HepG2 (cell line): ENCODE results near the gene PCDH7. TPM values are rescaled to one million over a fixed set of nuclear protein-coding genes. Genes with fewer than 3 reads are reported as not detected.

Experiments used
- ATAC-seq: fragments of 200-7000 bp; cut with Tn5 transposase; 3 replicates; pipeline ENCODE4 v1.9.1; 2020; ENCODE audit warnings: mild to moderate bottlenecking, moderate library complexity
- BruUV-seq: library from RNA; stranded (reverse); fragments of 400-500 nt; replicated peaks from 2 replicates; lab custom pipeline; 2021; lab: Mats Ljungman, UMichigan
- CTCF ChIA-PET: fragments of 300-600 bp; formaldehyde crosslinking; extraction: SDS; loops from one replicate; lab custom pipeline; 2021; ENCODE audit warnings: low total read pairs, inconsistent platforms, low intra/inter-chr PET ratio; lab: Yijun Ruan, JAX
- POLR2A ChIA-PET: fragments of 350-600 bp; sonication (Branson Sonifier 250); formaldehyde crosslinking; loops from one replicate; lab custom pipeline; 2020; ENCODE audit warnings: antibody characterized with exemption, inconsistent platforms; lab: Yijun Ruan, JAX
- DNase-seq: peaks from one replicate; pipeline ENCODE4 v3.0.0-alpha.2; 2015; ENCODE audit warnings: low spot score
- FAIRE-seq: peaks from 3 replicates; lab custom pipeline; 2011; peaks lifted over from hg19 to GRCh38; lab: Jason Lieb, UNC
- H2AFZ ChIP-seq: one replicate; pipeline ENCODE4 v1.6.1; 2011; ENCODE audit warnings: low read length, inconsistent platforms
- H3K27ac ChIP-seq: fragments of 300-600 bp; 3 replicates; pipeline ENCODE4 v1.8.0; 2011; ENCODE audit warnings: mixed run types, mild to moderate bottlenecking, mixed read lengths, low read length, inconsistent platforms; ENCODE audit not compliant: insufficient read depth; ENCODE audit errors: extremely low read length
- H3K27me3 ChIP-seq, 2 experiments: fragments of 200-600 bp in 1 of 2; 2 replicates in 1 of 2; 3 replicates in 1 of 2; pipeline versions ENCODE4 v1.6.0 to v1.8.0; 2011; ENCODE audit warnings: low read length in 2 of 2, mild to moderate bottlenecking in 2 of 2, moderate library complexity in 2 of 2, inconsistent platforms in 1 of 2; ENCODE audit not compliant: insufficient read depth in 2 of 2, control insufficient read depth in 1 of 2
- H3K36me3 ChIP-seq, 2 experiments: fragments of 200-600 bp in 1 of 2; replicated peaks in 1 of 2; 2 replicates in 1 of 2; 3 replicates in 1 of 2; pipeline versions ENCODE4 v1.5.1 to v1.8.0; 2011; ENCODE audit warnings: low read length in 2 of 2, inconsistent platforms in 1 of 2; ENCODE audit not compliant: insufficient read depth in 2 of 2, control insufficient read depth in 1 of 2
- H3K4me1 ChIP-seq: 2 replicates; pipeline ENCODE4 v1.5.1; 2012; ENCODE audit warnings: low read length, inconsistent platforms; ENCODE audit not compliant: insufficient read depth
- H3K4me2 ChIP-seq: 2 replicates; pipeline ENCODE4 v1.6.0; 2011; ENCODE audit warnings: low read depth, low read length, inconsistent platforms
- H3K4me3 ChIP-seq, 3 experiments: fragments of 200-600 bp in 1 of 3; sonication (generic), shearing (Covaris generic) in 1 of 3; replicated peaks in 1 of 3; 2 replicates each; pipeline ENCODE4 v1.5.1; 2011 to 2016; ENCODE audit warnings: low read length in 3 of 3, inconsistent platforms in 2 of 3, low read depth in 2 of 3, mild to moderate bottlenecking in 2 of 3, control low read depth in 1 of 3, mixed read lengths in 1 of 3; ENCODE audit not compliant: insufficient read depth in 1 of 3
- H3K79me2 ChIP-seq: one replicate; pipeline ENCODE4 v1.6.1; 2011; ENCODE audit warnings: low read length, inconsistent platforms; ENCODE audit not compliant: insufficient read depth
- H3K9ac ChIP-seq: 2 replicates; pipeline ENCODE4 v1.6.0; 2011; ENCODE audit warnings: mild to moderate bottlenecking, low read depth, low read length, inconsistent platforms; ENCODE audit not compliant: insufficient read depth
- H3K9me3 ChIP-seq: 2 replicates; pipeline ENCODE4 v1.5.1; 2012; ENCODE audit warnings: mild to moderate bottlenecking, low read length
- H4K20me1 ChIP-seq: 2 replicates; pipeline ENCODE4 v1.6.0; 2011; ENCODE audit warnings: inconsistent platforms, mild to moderate bottlenecking, low read length, moderate library complexity; ENCODE audit not compliant: insufficient read depth
- CBX5 ChIP-seq: sonication (generic); formaldehyde crosslinking; IDR thresholded peaks from 2 replicates; pipeline ENCODE4 v1.4.0; 2020; ENCODE audit warnings: missing genetic modification reagents, borderline replicate concordance
- DNMT1 ChIP-seq: sonication (generic); formaldehyde crosslinking; IDR thresholded peaks from 2 replicates; pipeline ENCODE4 v1.5.1; 2020; ENCODE audit warnings: mild to moderate bottlenecking, missing genetic modification reagents
- FOXP1 ChIP-seq, 2 experiments: fragments of 450-650 bp in 1 of 2; IDR thresholded peaks; 2 replicates each; pipeline ENCODE4 v1.6.1; 2017 to 2018; ENCODE audit warnings: antibody characterized with exemption in 1 of 2
- HNF4G ChIP-seq, 2 experiments: sonication (generic) in 1 of 2; formaldehyde crosslinking in 1 of 2; IDR thresholded peaks; 2 replicates each; pipeline versions ENCODE4 v1.4.0 to v1.6.1; 2011 to 2020; ENCODE audit warnings: borderline replicate concordance in 2 of 2, low read depth in 2 of 2, mild to moderate bottlenecking in 2 of 2, low read length in 1 of 2, missing genetic modification reagents in 1 of 2, moderate library complexity in 1 of 2
- MBD4 ChIP-seq: IDR thresholded peaks from 2 replicates; pipeline ENCODE4 v1.6.1; 2012; ENCODE audit warnings: low read length, inconsistent platforms, borderline replicate concordance
- MLXIP ChIP-seq: sonication (generic); formaldehyde crosslinking; IDR thresholded peaks from 2 replicates; pipeline ENCODE4 v1.9.0; 2021; ENCODE audit warnings: missing genetic modification reagents, borderline replicate concordance
- PBX3 ChIP-seq: sonication (generic); formaldehyde crosslinking; IDR thresholded peaks from 2 replicates; pipeline ENCODE4 v1.8.1; 2023; ENCODE audit warnings: missing genetic modification reagents, inconsistent platforms, borderline replicate concordance
- POGK ChIP-seq: sonication (generic); formaldehyde crosslinking; conservative IDR thresholded peaks from 2 replicates; pipeline ENCODE4 v1.8.0; 2022; ENCODE audit warnings: mild to moderate bottlenecking, moderate library complexity, missing genetic modification reagents
- SIX4 ChIP-seq: sonication (generic); formaldehyde crosslinking; IDR thresholded peaks from 2 replicates; pipeline ENCODE4 v1.4.0; 2020; ENCODE audit warnings: missing genetic modification reagents
- SMAD9 ChIP-seq: sonication (generic); formaldehyde crosslinking; IDR thresholded peaks from 2 replicates; pipeline ENCODE4 v1.5.1; 2020; ENCODE audit warnings: mild to moderate bottlenecking, missing genetic modification reagents
- SNAI1 ChIP-seq: sonication (generic); formaldehyde crosslinking; IDR thresholded peaks from 2 replicates; pipeline ENCODE4 v1.5.0; 2020; ENCODE audit warnings: mild to moderate bottlenecking, missing genetic modification reagents, borderline replicate concordance
- SOX6 ChIP-seq, 2 experiments: fragments of 450-650 bp in 1 of 2; sonication (generic) in 1 of 2; formaldehyde crosslinking in 1 of 2; IDR thresholded peaks; 2 replicates each; pipeline versions ENCODE4 v1.4.0 to v1.6.1; 2017 to 2020; ENCODE audit warnings: antibody characterized with exemption in 1 of 2, mild to moderate bottlenecking in 1 of 2, missing genetic modification reagents in 1 of 2
- THAP9 ChIP-seq: sonication (generic); formaldehyde crosslinking; IDR thresholded peaks from 2 replicates; pipeline ENCODE4; 2020; ENCODE audit warnings: missing genetic modification reagents, mild to moderate bottlenecking, borderline replicate concordance
- WGBS: methylation state at CpG from one replicate; pipeline ENCODE4 v1.1.6; 2017; ENCODE audit warnings: low lambda C conversion rate; 5-methylcytosine and 5-hydroxymethylcytosine counted together
- in situ Hi-C: cut with HindIII; loops from 2 replicates; pipeline ENCODE4 v1.10.0; 2017; ENCODE audit warnings: low pct_unique_long_range_greater_than_20kb; ENCODE audit not compliant: extremely low pct_ligation_motif_present
- intact Hi-C: fragments of 100-400 bp; cut with micrococcal nuclease; formaldehyde crosslinking; loops from one replicate; pipeline ENCODE4 v1.10.0; 2022; ENCODE audit not compliant: unreplicated experiment
- polyA plus RNA-seq, 8 experiments: library from polyadenylated mRNA; depleted of rRNA in 3 of 8; stranded (reverse) in 7 of 8; unstranded in 1 of 8; fragments of >200 nt; fragmentation: Illumina TruSeq in 4 of 8; extraction: Trizol in 4 of 8; gene quantifications; 2 replicates each; pipeline versions ENCODE4 v1.2.1 to v1.2.3, GENCODE V29; 2011 to 2016; ENCODE audit warnings: low read depth in 4 of 8, missing spikeins in 1 of 8, mixed read lengths in 1 of 8; ENCODE audit not compliant: insufficient read depth in 1 of 8
- total RNA-seq, 5 experiments: library from RNA; depleted of rRNA; stranded (reverse); fragments of >200 nt; fragmentation: Illumina TruSeq; extraction: Trizol; gene quantifications; 2 replicates each; pipeline ENCODE4 v1.2.3, GENCODE V29; 2016; ENCODE audit warnings: low read depth in 1 of 5

Gene PCDH7
- total and polyA plus RNA-seq, 2 of the 13 experiments (the other 11 are each of a cell fraction or from before 2014, with no cell fraction given) = not detected

GRCh38 chr4:30776451-30776850, 56.3 kb downstream of the PCDH7 start (continued):
- TF ChIP-seq SNAI1 (CRISPR knock-in tag) (no peak), FOXP1 (IDR thresholded peaks at IDR 0.05) (no peak), FOXP1 (CRISPR knock-in tag; IDR thresholded peaks at IDR 0.05) (no peak), POGK (CRISPR knock-in tag) (no peak), HNF4G (IDR thresholded peaks at IDR 0.05; ENCODE audit: borderline replicate concordance, low read depth, low read length) (no peak), HNF4G (CRISPR knock-in tag; IDR thresholded peaks at IDR 0.05; ENCODE audit: borderline replicate concordance, low read depth) (no peak), DNMT1 (no peak), CBX5 (no peak)

GRCh38 chr4:30776921-30777415, 56.8 kb downstream of the PCDH7 start:
- BruUV-seq = no TSS peak
- Histone ChIP-seq H3K9me3 (no peaks in the 10 kb centered on the region), H3K4me2 (no peak overlapping the region), H3K4me1 (no peaks in the 10 kb centered on the region), H3K27ac (no peak overlapping the region), H3K36me3 (no peaks in the 10 kb centered on the region), H3K9ac (no peak overlapping the region), H3K27me3 (no peaks in the 10 kb centered on the region), H4K20me1 (no peaks in the 10 kb centered on the region), H3K79me2 (no peaks in the 10 kb centered on the region), H3K4me3 (no peak overlapping the region), H2AFZ (no peak overlapping the region)
- in situ Hi-C loops = no loop called here
- DNase-seq (no peak), ATAC-seq (no peak), FAIRE-seq (no peak)
- ChIA-PET CTCF (no interaction called here), POLR2A (no interaction called here)
- intact Hi-C loops = no loop called here
- WGBS = 0% methylated on average over 2 of the region's 2 CpGs
- no peak for TF ChIP-seq PBX3 (CRISPR knock-in tag)
- TF ChIP-seq MLXIP (CRISPR knock-in tag) = no peak
- no peak for TF ChIP-seq SIX4 (CRISPR knock-in tag)
- TF ChIP-seq SMAD9 = no peak
- no peak for TF ChIP-seq SOX6 (IDR thresholded peaks at IDR 0.05)
- TF ChIP-seq SOX6 (CRISPR knock-in tag; IDR thresholded peaks at IDR 0.05) = no peak
- TF ChIP-seq MBD4 = no peak
- TF ChIP-seq THAP9 (CRISPR knock-in tag) = no peak
